ENCODE results near the gene MESP1.

MESP1 gene

DNA sequence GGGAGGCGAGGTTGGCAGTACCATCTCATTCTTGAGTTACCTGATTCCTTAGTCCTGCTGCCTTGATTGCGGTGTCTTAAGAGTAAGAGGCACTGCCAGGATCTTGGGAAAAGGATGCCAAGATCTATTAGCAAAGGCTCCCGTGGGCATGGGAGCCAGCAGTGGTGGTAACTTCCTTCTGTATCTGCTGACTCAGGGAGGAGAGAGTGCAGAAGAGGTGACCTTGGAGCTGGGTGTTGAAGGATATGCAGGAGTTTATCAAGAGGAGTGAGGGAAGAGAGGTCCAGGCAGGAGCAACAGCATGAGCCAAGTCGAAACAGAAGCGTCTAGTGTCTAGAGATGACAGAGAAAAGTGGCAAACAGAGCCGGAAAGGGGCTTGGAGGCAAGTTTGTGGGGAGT is 29.6 kb upstream of the MESP1 start:
- Histone ChIP-seq H3K9me3 (ENCODE audit: control insufficient read depth, low read length) (no peaks in the 10 kb centered on the region), H3K4me1 (ENCODE audit: control insufficient read depth, insufficient read depth, low read length) (no peaks in the 10 kb centered on the region), H3K27ac (ENCODE audit: insufficient read depth, low read depth, low read length, poor library complexity, severe bottlenecking) (no peak overlapping the region), H3K4me3 (ENCODE audit: insufficient read depth, low read depth, low read length) (no peak overlapping the region), H3K27me3 (ENCODE audit: control insufficient read depth, insufficient read depth, low read length, poor library complexity, severe bottlenecking) (peaks cover 34% of the 10 kb centered on the region), H3K36me3 (ENCODE audit: control insufficient read depth, insufficient read depth, low read length) (no peaks in the 10 kb centered on the region)
- whole genome bisulfite sequencing, 2 experiments, result 92% methylated on average over 6 of the region's 6 CpGs

DNA sequence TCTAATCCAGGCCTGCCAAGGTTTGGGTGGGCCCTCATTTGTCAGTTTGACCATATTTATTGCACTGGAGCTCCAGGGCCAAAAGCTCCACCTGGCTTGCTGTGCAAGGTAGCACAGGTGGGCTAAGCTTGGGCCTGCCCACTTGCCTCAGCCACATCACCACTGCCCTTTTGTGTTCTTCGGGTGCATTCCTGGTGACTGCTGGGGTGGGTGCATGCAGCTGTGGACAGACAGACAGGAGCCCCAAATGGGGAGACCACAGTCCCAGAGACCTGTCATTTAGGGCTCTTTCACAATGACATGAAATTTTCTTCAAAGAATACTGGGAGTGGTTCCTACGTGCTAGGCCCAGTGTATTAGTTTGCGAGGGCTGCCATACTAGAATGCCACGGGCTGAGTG is 27.8 kb upstream of the MESP1 start:
- no peaks in the 10 kb centered on the region for H3K4me1 ChIP-seq (ENCODE audit: control insufficient read depth, insufficient read depth, low read length)

DNA sequence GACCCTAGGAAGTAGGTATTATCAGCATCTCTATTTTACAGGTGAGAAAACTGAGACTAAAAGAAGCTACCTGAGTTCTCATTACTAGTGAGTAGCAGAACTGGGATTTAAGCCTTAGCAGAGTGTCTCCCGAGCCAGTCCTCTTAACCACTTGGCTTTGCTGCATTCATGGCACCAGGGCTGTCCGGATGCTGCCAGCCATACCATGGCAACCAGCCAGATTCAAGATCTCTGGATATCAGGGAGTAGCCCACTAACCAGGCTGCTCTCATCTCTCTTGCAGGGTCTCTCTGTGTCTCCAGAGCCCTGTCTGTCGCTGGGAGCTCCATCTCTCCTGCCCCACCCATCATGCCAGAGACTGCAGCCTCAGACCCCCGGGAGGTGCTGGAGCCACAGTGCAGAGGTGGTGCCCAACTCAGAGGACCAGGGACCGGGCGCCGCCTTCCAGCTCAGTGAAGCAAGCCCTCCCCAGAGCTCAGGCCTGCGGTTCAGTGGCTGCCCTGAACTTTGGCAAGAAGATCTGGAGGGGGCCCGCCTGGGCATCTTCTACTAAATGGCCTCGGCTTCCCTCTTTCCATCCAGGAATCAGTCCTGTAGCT is 26.8 kb upstream of the MESP1 start:
- Histone ChIP-seq H3K27me3 (ENCODE audit: control insufficient read depth, insufficient read depth, low read length, poor library complexity, severe bottlenecking) (peaks cover 39% of the 10 kb centered on the region), H3K4me3 (ENCODE audit: insufficient read depth, low read depth, low read length) (no peak overlapping the region), H3K9me3 (ENCODE audit: control insufficient read depth, low read length) (no peaks in the 10 kb centered on the region), H3K36me3 (ENCODE audit: control insufficient read depth, insufficient read depth, low read length) (no peaks in the 10 kb centered on the region), H3K4me1 (ENCODE audit: control insufficient read depth, insufficient read depth, low read length) (no peaks in the 10 kb centered on the region), H3K27ac (ENCODE audit: insufficient read depth, low read depth, low read length, poor library complexity, severe bottlenecking) (no peak overlapping the region)
- WGBS, 2 experiments, result 91% methylated on average over 10 of the region's 10 CpGs

More for the DNA sequence above, 27.8 kb upstream of the MESP1 start:
- H3K4me3 ChIP-seq (ENCODE audit: insufficient read depth, low read depth, low read length), result no peak overlapping the region
- H3K9me3 ChIP-seq (ENCODE audit: control insufficient read depth, low read length), result no peaks in the 10 kb centered on the region
- no peak overlapping the region for H3K27ac ChIP-seq (ENCODE audit: insufficient read depth, low read depth, low read length, poor library complexity, severe bottlenecking)
- no peaks in the 10 kb centered on the region for H3K36me3 ChIP-seq (ENCODE audit: control insufficient read depth, insufficient read depth, low read length)
- 87 to 92% methylated on average over 4 of the region's 4 CpGs for WGBS, 2 experiments
- peaks cover 39% of the 10 kb centered on the region for H3K27me3 ChIP-seq (ENCODE audit: control insufficient read depth, insufficient read depth, low read length, poor library complexity, severe bottlenecking)

DNA sequence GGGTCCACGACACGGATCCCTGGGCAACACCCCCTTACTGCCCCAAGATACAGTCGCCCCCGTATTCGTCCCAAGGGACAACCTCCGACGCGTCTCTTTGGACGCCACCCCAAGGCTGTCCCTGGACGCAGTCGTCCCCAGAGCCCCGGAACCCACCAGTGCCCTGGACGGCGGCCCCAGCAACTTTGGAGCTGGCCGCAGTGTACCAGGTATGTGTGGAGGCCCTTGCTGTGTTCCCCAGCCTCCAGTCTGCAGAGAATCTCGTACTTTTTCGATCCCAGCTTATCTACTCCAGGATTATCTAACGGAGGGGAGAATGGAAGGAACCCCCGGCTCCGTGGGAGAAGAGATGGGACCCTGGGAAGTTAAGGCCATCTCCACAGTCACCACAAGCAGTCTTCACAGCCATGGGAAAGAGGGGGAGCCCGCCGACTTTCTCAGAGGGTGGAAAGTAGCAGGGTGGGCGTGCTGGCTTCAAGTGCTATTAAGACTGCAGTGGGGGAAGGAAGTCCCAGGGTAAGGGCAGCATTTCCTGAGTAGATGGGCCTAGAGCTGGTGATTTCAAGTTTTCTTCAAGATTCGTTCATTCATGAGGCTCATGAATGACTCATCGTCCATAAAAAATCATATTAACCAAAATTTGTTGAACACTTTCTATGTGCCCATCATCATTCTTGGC is 26.2 kb upstream of the MESP1 start:
- H3K4me3 ChIP-seq (ENCODE audit: insufficient read depth, low read depth, low read length), result no peak overlapping the region
- H3K9me3 ChIP-seq (ENCODE audit: control insufficient read depth, low read length), result no peaks in the 10 kb centered on the region
- no peak overlapping the region for H3K27ac ChIP-seq (ENCODE audit: insufficient read depth, low read depth, low read length, poor library complexity, severe bottlenecking)
- H3K36me3 ChIP-seq (ENCODE audit: control insufficient read depth, insufficient read depth, low read length), result no peaks in the 10 kb centered on the region
- H3K27me3 ChIP-seq (ENCODE audit: control insufficient read depth, insufficient read depth, low read length, poor library complexity, severe bottlenecking), result peaks cover 39% of the 10 kb centered on the region
- WGBS, 2 experiments, result 86 to 89% methylated on average over 25 of the region's 25 CpGs
- H3K4me1 ChIP-seq (ENCODE audit: control insufficient read depth, insufficient read depth, low read length), result no peaks in the 10 kb centered on the region

DNA sequence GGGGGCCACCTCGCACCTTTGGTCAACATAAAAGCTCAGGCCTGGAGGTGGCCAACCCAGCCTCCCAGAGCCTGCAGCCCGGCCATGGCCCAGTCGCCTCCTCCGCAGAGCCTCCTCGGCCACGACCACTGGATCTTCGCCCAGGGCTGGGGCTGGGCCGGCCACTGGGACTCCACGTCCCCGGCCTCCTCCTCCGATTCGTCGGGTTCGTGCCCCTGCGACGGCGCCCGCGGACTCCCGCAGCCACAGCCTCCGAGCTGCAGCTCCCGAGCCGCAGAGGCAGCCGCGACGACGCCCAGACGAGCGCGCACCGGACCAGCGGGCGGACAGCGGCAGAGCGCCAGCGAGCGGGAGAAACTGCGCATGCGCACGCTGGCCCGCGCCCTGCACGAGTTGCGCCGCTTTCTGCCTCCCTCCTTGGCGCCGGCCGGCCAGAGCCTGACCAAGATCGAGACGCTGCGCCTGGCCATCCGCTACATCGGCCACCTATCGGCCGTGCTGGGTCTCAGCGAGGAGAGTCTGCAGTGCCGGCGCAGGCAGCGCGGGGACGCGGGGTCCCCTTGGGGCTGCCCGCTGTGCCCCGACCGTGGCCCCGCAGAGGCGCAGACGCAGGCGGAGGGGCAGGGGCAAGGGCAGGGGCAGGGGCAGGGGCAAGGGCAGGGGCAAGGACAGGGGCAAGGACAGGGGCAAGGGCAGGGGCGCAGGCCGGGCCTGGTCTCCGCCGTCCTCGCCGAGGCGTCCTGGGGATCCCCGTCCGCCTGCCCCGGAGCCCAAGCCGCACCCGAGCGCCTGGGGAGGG is 25.4 kb upstream of the MESP1 start, which contains the start of gene MESP2:
MESP2 (plus strand) TSS at position 59 of the 799 bp plus-strand sequence; CDS start at position 85, 26 bp downstream.
- Histone ChIP-seq H3K4me3 (ENCODE audit: insufficient read depth, low read depth, low read length) (no peak within 1 kb of the TSS), H3K36me3 (ENCODE audit: control insufficient read depth, insufficient read depth, low read length) (no peaks in the 10 kb centered on the region), H3K27me3 (ENCODE audit: control insufficient read depth, insufficient read depth, low read length, poor library complexity, severe bottlenecking) (peaks cover 39% of the 10 kb centered on the region), H3K4me1 (ENCODE audit: control insufficient read depth, insufficient read depth, low read length) (no peaks in the 10 kb centered on the region), H3K9me3 (ENCODE audit: control insufficient read depth, low read length) (no peaks in the 10 kb centered on the region), H3K27ac (ENCODE audit: insufficient read depth, low read depth, low read length, poor library complexity, severe bottlenecking) (no peak within 1 kb of the TSS)
- WGBS, 2 experiments, result 17 to 18% methylated on average over 82 of the region's 82 CpGs

DNA sequence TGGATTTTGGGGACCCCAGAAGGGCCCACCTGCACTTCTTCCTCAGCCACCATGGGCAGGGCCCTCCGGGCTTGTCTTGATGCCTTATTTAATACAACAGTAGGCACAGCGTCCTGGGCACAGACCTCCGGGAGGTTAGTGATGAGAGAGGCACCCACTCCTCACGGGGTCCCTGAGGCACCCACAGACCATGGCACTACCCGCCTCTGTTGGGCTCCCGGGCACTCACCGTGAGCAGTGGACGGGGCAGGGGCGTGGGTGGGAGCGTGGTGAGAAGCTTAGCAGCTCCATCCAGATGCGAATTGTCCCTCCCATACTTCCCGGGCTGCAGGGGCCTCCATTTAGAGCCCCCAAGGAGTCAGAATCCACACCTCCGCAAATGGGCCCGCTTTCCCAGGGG is 24.8 kb upstream of the MESP1 start:
- Histone ChIP-seq H3K9me3 (ENCODE audit: control insufficient read depth, low read length) (no peaks in the 10 kb centered on the region), H3K36me3 (ENCODE audit: control insufficient read depth, insufficient read depth, low read length) (no peaks in the 10 kb centered on the region), H3K4me3 (ENCODE audit: insufficient read depth, low read depth, low read length) (no peak overlapping the region), H3K27me3 (ENCODE audit: control insufficient read depth, insufficient read depth, low read length, poor library complexity, severe bottlenecking) (peaks cover 39% of the 10 kb centered on the region), H3K27ac (ENCODE audit: insufficient read depth, low read depth, low read length, poor library complexity, severe bottlenecking) (no peak overlapping the region), H3K4me1 (ENCODE audit: control insufficient read depth, insufficient read depth, low read length) (no peaks in the 10 kb centered on the region)
- 88 to 90% methylated on average over 14 of the region's 14 CpGs for WGBS, 2 experiments

DNA sequence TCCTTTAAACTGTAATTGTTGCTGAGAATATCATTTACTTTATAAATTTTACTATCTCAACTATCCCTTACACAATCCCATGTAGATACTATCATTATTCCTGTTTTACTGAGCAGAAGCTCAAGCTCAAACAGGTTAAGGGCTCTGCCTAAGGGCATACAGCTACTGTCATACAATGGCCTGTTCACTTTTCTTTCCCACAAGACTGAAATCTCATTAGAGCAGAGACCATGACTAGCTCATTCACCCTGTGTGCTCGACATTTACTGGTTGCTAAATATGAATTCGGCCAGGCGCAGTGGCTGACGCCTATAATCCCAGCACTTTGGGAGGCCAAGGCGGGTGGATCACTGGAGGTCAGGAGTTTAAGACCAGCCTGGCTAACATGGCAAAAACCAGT is 23.4 kb upstream of the MESP1 start:
- Histone ChIP-seq H3K4me1 (ENCODE audit: control insufficient read depth, insufficient read depth, low read length) (no peaks in the 10 kb centered on the region), H3K27ac (ENCODE audit: insufficient read depth, low read depth, low read length, poor library complexity, severe bottlenecking) (no peak overlapping the region), H3K9me3 (ENCODE audit: control insufficient read depth, low read length) (no peaks in the 10 kb centered on the region), H3K4me3 (ENCODE audit: insufficient read depth, low read depth, low read length) (no peak overlapping the region), H3K36me3 (ENCODE audit: control insufficient read depth, insufficient read depth, low read length) (no peaks in the 10 kb centered on the region), H3K27me3 (ENCODE audit: control insufficient read depth, insufficient read depth, low read length, poor library complexity, severe bottlenecking) (peaks cover 35% of the 10 kb centered on the region)
- WGBS, 2 experiments, result 90 to 94% methylated on average over 5 of the region's 5 CpGs

DNA sequence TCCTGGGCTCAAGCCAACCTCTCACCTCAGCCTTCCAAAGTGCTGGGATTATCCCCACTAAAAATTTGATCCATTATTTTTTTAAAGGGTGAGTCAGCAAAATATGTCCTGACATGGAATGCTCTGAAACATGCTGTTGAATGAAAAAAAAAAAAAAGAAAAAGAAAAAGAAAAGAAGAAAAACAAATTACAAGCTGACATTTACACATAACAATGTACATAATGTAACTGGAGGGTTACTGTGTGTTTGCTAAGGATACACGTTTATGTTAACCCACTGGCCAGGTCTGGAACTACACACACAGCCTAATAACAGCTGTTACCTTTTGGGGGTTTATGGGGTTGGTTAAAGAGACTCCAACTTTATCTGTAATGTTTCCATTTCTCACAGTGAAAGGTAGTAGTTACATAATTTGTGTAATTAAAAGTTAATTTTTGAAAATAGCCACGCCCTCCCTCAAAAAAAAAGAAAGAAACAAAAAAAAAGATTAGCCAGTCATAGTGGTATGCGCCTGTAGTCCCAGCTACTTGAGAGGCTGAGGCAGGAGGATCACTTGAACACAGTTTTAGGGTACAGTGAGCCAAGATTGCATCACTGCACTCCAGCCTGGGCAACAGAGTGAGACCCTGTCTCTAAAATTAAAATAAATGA is 22.0 kb upstream of the MESP1 start:
- Histone ChIP-seq H3K4me1 (ENCODE audit: control insufficient read depth, insufficient read depth, low read length) (no peaks in the 10 kb centered on the region), H3K4me3 (ENCODE audit: insufficient read depth, low read depth, low read length) (no peak overlapping the region), H3K9me3 (ENCODE audit: control insufficient read depth, low read length) (no peaks in the 10 kb centered on the region), H3K27ac (ENCODE audit: insufficient read depth, low read depth, low read length, poor library complexity, severe bottlenecking) (no peak overlapping the region), H3K36me3 (ENCODE audit: control insufficient read depth, insufficient read depth, low read length) (no peaks in the 10 kb centered on the region), H3K27me3 (ENCODE audit: control insufficient read depth, insufficient read depth, low read length, poor library complexity, severe bottlenecking) (peaks cover 27% of the 10 kb centered on the region)
- WGBS, 2 experiments, result 75 to 78% methylated on average over 2 to 3 of the region's 3 CpGs

DNA sequence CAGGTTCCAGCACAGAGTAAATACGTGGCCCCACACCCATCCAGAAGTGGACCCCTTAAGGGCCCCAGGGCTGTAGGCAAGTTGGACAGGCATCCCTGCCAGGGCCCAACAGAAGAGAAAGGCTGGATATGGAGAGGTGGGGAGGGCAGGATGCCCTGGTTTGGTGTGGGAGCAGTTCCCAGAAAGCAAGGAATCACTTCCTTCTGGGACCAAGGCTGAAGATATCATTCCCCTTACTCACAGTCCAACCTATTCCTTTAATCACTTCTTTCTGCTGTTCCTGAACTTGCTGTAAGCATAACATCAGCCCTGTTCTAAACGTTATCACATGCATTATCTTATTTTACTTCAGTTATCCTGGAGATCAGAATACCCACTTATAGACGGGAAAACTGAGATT is 19.0 kb upstream of the MESP1 start:
- H3K27me3 ChIP-seq (ENCODE audit: control insufficient read depth, insufficient read depth, low read length, poor library complexity, severe bottlenecking), result no peaks in the 10 kb centered on the region
- 83 to 87% methylated on average over 3 of the region's 3 CpGs for WGBS, 2 experiments
- H3K4me1 ChIP-seq (ENCODE audit: control insufficient read depth, insufficient read depth, low read length), result no peaks in the 10 kb centered on the region

DNA sequence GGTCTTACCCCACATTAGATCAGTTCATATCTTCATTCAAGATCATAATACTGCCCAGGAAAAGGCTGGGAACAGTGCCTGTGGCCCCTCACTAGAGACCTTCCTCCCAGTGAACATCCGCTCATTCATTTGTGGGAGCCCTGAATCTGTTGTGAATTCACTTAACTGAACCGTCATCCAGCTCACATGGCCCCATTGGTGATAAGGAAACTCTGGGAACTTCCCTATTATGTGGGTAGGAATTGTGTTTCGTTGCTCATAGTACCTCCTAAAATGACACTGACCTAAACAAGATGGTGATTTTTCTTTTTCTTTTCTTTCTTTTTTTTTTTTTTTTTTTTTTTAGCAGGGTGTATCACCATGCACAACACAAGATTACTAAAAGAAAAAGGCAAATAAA is 18.3 kb upstream of the MESP1 start:
- 94 to 95% methylated on average over 2 of the region's 3 CpGs for WGBS, 2 experiments
- no peaks in the 10 kb centered on the region for H3K9me3 ChIP-seq (ENCODE audit: control insufficient read depth, low read length)
- H3K27ac ChIP-seq (ENCODE audit: insufficient read depth, low read depth, low read length, poor library complexity, severe bottlenecking), result no peak overlapping the region
- no peaks in the 10 kb centered on the region for H3K36me3 ChIP-seq (ENCODE audit: control insufficient read depth, insufficient read depth, low read length)
- H3K4me1 ChIP-seq (ENCODE audit: control insufficient read depth, insufficient read depth, low read length), result no peaks in the 10 kb centered on the region
- no peak overlapping the region for H3K4me3 ChIP-seq (ENCODE audit: insufficient read depth, low read depth, low read length)
- no peaks in the 10 kb centered on the region for H3K27me3 ChIP-seq (ENCODE audit: control insufficient read depth, insufficient read depth, low read length, poor library complexity, severe bottlenecking)

More for the DNA sequence above, 19.0 kb upstream of the MESP1 start:
- Histone ChIP-seq H3K9me3 (ENCODE audit: control insufficient read depth, low read length) (no peaks in the 10 kb centered on the region), H3K27ac (ENCODE audit: insufficient read depth, low read depth, low read length, poor library complexity, severe bottlenecking) (no peak overlapping the region), H3K36me3 (ENCODE audit: control insufficient read depth, insufficient read depth, low read length) (no peaks in the 10 kb centered on the region), H3K4me3 (ENCODE audit: insufficient read depth, low read depth, low read length) (no peak overlapping the region)

Measured in ectodermal cell (in vitro differentiated cells).